IMR-90 (cell line): Measurements from ENCODE around the gene PCID2.

Experiments
- BHLHE40 ChIP-seq: fragments of 150-350 bp; IDR thresholded peaks from 2 replicates; pipeline ENCODE4 v1.6.1; 2016; ENCODE audit warnings: mild to moderate bottlenecking, low read depth, low read length
- CEBPB ChIP-seq: IDR thresholded peaks from 2 replicates; pipeline ENCODE4 v1.6.1; 2012; ENCODE audit warnings: low read depth, low read length, improper control_type of control experiment
- CTCF ChIP-seq: conservative IDR thresholded peaks from 2 replicates; pipeline ENCODE4 v1.5.1; 2012; ENCODE audit warnings: mild to moderate bottlenecking, low read depth, low read length, improper control_type of control experiment
- FOS ChIP-seq: fragments of 150-350 bp; IDR thresholded peaks from 2 replicates; pipeline ENCODE4 v1.6.1; 2016; ENCODE audit warnings: low read depth, low read length
- NFE2L2 ChIP-seq: fragments of 150-350 bp; IDR thresholded peaks from 2 replicates; pipeline ENCODE4 v1.6.1; 2016; ENCODE audit warnings: low read depth, mild to moderate bottlenecking, low read length
- POLR2A ChIP-seq: IDR thresholded peaks from 2 replicates; pipeline ENCODE4 v1.6.1; 2012; ENCODE audit warnings: mild to moderate bottlenecking, low read depth, low read length
- RCOR1 ChIP-seq: IDR thresholded peaks from 2 replicates; pipeline ENCODE4 v1.6.1; 2012; ENCODE audit warnings: mild to moderate bottlenecking, low read length, improper control_type of control experiment; ENCODE audit not compliant: insufficient replicate concordance

- no peak for TF ChIP-seq POLR2A
- no peak for TF ChIP-seq CTCF
- no peak for TF ChIP-seq BHLHE40
- TF ChIP-seq CEBPB = no peak
- no peak for TF ChIP-seq RCOR1
- no peak for TF ChIP-seq NFE2L2
- no peak for TF ChIP-seq FOS
Observed at GRCh38 chr13:113164492-113164891, 44.0 kb downstream of the PCID2 start.
